IMR-90 (cell line): ENCODE data around the gene NOTO.
"Not testable (repeated sequence)": the region's sequence is repeated elsewhere in the genome, so short reads cannot be mapped to it uniquely, and the experiment has no call there.

Experiments
- POLR2A ChIP-seq: IDR thresholded peaks from 2 replicates; pipeline ENCODE4 v1.6.1; 2012; ENCODE audit warnings: mild to moderate bottlenecking, low read depth, low read length
- RCOR1 ChIP-seq: IDR thresholded peaks from 2 replicates; pipeline ENCODE4 v1.6.1; 2012; ENCODE audit warnings: mild to moderate bottlenecking, low read length, improper control_type of control experiment; ENCODE audit not compliant: insufficient replicate concordance
- SMC3 ChIP-seq: fragments of 150-350 bp; IDR thresholded peaks from 2 replicates; pipeline ENCODE4 v1.6.1; 2016; ENCODE audit warnings: low read depth, mild to moderate bottlenecking, antibody characterized with exemption, low read length, moderate library complexity
- TF ChIP-seq, protein P1 (sequence below): conservative IDR thresholded peaks from 2 replicates; pipeline ENCODE4 v1.5.1; 2012; ENCODE audit warnings: mild to moderate bottlenecking, low read depth, low read length, improper control_type of control experiment

GRCh38 chr2:73165978-73166377 is 36.4 kb upstream of the NOTO start:
- TF ChIP-seq, protein P1, sequence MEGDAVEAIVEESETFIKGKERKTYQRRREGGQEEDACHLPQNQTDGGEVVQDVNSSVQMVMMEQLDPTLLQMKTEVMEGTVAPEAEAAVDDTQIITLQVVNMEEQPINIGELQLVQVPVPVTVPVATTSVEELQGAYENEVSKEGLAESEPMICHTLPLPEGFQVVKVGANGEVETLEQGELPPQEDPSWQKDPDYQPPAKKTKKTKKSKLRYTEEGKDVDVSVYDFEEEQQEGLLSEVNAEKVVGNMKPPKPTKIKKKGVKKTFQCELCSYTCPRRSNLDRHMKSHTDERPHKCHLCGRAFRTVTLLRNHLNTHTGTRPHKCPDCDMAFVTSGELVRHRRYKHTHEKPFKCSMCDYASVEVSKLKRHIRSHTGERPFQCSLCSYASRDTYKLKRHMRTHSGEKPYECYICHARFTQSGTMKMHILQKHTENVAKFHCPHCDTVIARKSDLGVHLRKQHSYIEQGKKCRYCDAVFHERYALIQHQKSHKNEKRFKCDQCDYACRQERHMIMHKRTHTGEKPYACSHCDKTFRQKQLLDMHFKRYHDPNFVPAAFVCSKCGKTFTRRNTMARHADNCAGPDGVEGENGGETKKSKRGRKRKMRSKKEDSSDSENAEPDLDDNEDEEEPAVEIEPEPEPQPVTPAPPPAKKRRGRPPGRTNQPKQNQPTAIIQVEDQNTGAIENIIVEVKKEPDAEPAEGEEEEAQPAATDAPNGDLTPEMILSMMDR: not testable (repeated sequence)
- not testable (repeated sequence) for TF ChIP-seq POLR2A, RCOR1, SMC3
